Stimulated activated naive CD8-positive, alpha-beta T cell treated with anti-CD3 and anti-CD28 coated beads, Interleukin-15, amount 100 ng/mL, for 72 hours (primary cell): ENCODE data around the gene CACNB1.

Source experiments
- ATAC-seq: fragments of 150-1000 bp; cut with Tn5 transposase; 2 replicates; pipeline ENCODE4 v1.10.0; 2021; ENCODE audit warnings: mild to moderate bottlenecking, moderate library complexity
- DNase-seq, 2 donors: peaks; one replicate each; pipeline ENCODE4 v3.0.0; 2021 to 2022
- H3K27ac Mint-ChIP-seq, 2 donors: one replicate each; pipeline ENCODE4 v1.8.0; 2022; ENCODE audit warnings: mild to moderate bottlenecking in 2 of 2, mixed read lengths in 2 of 2, moderate library complexity in 2 of 2
- H3K27me3 Mint-ChIP-seq: one replicate; pipeline ENCODE4 v1.8.0; 2022; ENCODE audit warnings: mixed read lengths
- H3K4me1 Mint-ChIP-seq: one replicate; pipeline ENCODE4 v1.8.0; 2022; ENCODE audit warnings: mild to moderate bottlenecking, mixed read lengths
- H3K4me3 Mint-ChIP-seq, 2 donors: one replicate each; pipeline ENCODE4 v1.8.0; 2022; ENCODE audit warnings: mild to moderate bottlenecking in 2 of 2, mixed read lengths in 2 of 2, moderate library complexity in 1 of 2
- H3K9me3 Mint-ChIP-seq, 2 donors: one replicate each; pipeline ENCODE4 v1.8.0; 2022; ENCODE audit warnings: mixed read lengths in 2 of 2

CACNB1 gene

DNA sequence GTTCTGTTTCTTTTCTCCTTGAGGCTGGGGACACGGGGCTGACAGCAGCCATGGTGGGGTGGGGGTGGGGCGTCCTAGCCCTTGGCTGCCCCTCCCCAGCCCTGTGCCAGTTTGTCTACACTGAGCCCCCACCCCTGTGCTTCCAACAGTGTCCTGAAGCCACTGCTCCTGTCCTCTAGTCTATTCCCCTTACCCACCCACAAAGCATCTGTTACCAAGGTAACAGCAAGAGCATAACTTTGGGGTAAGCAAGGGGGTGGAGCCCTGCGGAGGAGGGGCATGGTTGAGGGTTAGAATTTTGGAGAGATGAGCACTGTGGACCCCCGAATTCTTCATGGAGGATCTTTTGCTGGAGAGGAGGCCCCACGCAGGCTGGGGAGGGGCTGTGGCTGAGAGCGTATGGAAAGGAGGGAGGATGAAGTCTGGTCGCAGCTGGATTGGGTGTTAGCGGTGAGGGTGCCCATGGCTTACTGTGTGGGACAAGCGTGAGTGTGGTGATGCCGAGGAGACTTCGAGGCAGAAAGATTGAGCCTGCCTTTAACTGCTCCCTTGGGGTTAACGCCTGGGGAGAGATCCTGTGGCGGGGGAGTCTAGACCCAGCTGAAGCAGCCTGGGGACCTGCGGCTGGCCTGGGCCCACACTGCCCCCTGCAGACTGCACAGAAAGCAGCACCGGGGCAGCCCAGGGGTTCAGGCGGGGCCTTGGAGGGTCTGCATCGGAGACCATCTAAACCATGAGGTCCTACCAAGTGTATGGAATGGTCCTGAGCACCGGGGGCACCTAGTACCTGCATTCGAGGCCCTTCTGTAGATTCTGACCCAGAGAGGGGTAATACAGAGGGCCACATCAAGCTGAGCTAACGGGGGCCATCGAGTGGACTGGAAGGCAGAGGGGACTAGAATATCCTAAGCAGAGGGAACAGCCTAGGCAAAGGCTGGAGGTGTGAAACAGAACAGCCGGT is 34.4 kb upstream of the CACNB1 start:
- ATAC-seq (peak; percentile 82), DNase-seq (peak; percentile 60)
- Mint-ChIP-seq H3K9me3 (no peaks in the 10 kb centered on the region), H3K27ac (peak overlapping the region in 1 of 2 donors; percentile 77), H3K4me1 (peaks cover 35% of the 10 kb centered on the region), H3K27me3 (peaks cover 29% of the 10 kb centered on the region), H3K4me3 (peak overlapping the region; percentile 39 to 50)

DNA sequence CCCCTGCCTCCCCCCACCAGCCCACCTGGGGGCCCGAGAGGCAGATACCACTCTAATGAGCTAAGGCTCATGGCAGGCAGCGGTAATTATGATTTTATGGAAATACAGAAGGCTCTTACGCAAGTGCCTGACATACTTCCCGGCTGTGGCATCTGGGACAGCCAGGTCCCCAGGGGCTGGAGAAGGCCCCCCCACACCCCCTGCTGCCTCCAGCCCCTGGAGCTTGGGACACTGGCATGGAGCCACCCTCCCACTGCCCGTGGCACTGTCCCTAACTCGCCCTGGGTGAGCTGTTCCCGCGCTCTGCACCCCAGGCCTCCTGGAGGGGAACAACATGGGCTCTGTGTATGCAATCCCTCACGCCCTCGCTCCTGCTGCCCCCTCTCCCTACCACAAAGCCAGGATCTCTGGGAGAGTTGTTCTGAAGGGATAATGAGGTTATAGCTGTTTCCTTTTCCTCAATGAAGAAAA is 33.7 kb upstream of the CACNB1 start:
- no peaks in the 10 kb centered on the region for H3K9me3 Mint-ChIP-seq
- no peak overlapping the region for H3K27ac Mint-ChIP-seq
- DNase-seq (no peak), ATAC-seq (no peak)
- peaks cover 33% of the 10 kb centered on the region for H3K27me3 Mint-ChIP-seq
- H3K4me1 Mint-ChIP-seq = peaks cover 37% of the 10 kb centered on the region
- peak overlapping the region in 1 of 2 donors; percentile 26 for H3K4me3 Mint-ChIP-seq

DNA sequence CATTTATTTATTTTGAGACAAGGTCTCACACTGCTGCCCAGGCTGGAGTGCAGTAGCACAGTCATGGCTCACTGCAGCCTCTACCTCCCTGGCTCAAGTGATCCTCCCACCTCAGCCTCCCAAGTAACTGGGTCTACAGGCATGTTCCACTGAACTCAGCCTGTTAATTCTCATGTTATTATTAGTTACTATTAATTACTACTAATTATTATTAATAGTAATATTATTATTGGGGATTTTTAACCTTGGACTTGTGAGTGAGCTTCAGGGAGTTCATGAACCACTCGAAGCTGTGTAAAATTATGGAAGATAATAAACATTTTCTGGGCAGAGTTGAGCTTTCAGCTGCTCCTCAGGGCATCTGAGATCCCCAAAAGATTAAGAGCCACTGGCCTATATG is 32.9 kb upstream of the CACNB1 start:
- no peak for DNase-seq
- no peak for ATAC-seq
- H3K4me3 Mint-ChIP-seq = no peak overlapping the region
- no peak overlapping the region for H3K27ac Mint-ChIP-seq
- H3K27me3 Mint-ChIP-seq = peaks cover 41% of the 10 kb centered on the region
- no peaks in the 10 kb centered on the region for H3K9me3 Mint-ChIP-seq
- peaks cover 36% of the 10 kb centered on the region for H3K4me1 Mint-ChIP-seq

DNA sequence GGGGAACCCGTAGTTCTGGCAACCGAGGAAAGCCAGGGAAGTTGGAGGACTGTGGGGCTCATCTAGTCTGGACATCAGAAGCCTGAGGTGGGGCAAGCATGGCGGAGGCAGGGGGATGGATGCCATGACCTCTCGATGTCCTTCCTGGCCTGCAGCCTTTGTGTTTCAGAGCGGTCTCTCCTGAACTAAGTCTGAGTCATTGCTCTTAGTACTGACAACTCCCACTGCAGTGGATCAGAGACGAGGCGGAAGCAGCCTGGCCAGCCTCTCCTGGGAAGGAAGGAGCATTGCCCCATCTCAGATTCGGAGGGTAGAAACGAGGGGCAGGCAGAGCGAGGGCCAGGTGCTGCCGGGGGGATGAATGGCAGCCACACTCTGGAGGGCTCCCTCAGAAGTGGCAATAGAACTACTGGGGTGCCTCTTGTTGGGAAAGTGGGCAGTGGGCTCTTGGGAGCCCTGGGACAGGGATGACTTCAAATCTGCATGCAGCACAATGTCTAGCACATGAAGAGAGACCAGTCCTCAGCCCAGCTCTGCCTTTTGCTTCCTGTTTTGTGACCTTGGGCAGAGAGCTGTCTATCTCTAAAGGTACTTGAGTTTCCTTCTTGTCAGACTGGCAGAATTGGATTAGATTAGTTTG is 31.9 kb upstream of the CACNB1 start:
- H3K9me3 Mint-ChIP-seq = no peaks in the 10 kb centered on the region
- peaks cover 51% of the 10 kb centered on the region for H3K27me3 Mint-ChIP-seq
- ATAC-seq (no peak), DNase-seq (no peak)
- peaks cover 35% of the 10 kb centered on the region for H3K4me1 Mint-ChIP-seq
- no peak overlapping the region for H3K4me3 Mint-ChIP-seq
- no peak overlapping the region for H3K27ac Mint-ChIP-seq

DNA sequence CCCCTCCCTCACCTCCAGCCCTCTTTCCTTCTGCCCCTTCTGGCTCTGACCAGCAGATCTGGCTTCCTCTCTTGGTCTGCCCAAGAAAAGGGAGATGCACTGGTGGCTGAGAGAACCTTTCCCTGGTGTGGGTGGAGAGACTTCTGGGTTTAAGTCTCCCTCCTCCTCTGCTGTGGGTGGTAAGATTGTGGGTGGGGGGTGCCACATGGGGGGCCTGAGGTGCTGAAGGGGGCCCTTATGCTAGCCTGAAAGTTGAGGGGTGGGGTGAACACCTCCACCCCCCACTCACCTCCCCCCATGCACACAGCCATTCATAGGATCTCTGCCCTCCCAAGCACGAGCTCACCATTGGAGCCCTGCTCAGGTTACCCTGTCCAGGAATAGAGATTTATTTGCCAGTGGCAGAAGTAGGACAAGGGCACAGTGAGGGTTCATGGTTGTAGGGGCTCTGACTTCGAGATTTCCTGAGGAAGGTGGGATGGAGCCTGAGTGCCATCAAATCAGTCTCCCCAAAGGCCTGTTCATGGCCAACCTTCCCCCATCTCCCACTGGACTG is 30.0 kb upstream of the CACNB1 start:
- Mint-ChIP-seq H3K4me1 (peaks cover 40% of the 10 kb centered on the region), H3K9me3 (no peaks in the 10 kb centered on the region), H3K27ac (no peak overlapping the region), H3K4me3 (no peak overlapping the region), H3K27me3 (peaks cover 67% of the 10 kb centered on the region)
- DNase-seq (no peak), ATAC-seq (no peak)

DNA sequence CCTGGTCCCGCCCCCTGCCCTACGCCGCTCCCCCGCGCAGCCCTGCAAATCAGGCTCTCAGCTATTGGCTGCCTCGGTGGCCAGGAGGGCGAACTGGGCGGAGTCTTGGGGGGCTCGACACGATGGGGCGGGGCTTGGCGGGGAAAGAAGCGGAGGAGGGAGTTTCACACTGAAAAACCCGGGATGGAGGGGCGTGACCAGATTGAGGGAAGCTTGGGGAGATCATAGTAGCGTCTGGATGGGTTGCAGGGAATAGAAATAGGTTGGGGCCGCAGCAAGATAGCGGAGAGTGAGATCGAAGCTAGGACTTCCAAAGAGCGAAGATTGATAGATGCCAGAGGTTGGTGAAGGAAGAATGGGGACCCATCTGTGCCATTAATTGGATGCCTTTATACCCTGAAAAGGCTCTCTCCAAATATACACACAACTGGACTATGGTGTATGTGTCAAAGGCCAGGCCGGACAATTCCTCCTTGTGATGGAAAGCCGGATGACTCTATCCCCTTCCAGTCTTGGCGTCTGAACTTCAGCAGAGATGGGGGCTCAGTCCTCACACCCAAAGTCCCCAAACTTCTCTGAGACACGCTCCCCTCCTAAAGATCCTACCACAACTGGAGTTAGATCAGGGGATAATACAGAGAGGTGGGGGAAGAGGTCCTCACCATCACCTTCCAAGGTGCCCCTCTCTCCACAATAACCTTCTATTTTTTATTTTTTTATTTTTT is 28.7 kb upstream of the CACNB1 start:
- Mint-ChIP-seq H3K27me3 (peaks cover 61% of the 10 kb centered on the region), H3K27ac (no peak overlapping the region), H3K4me1 (peaks cover 27% of the 10 kb centered on the region), H3K4me3 (peak overlapping the region; percentile 88 to 90), H3K9me3 (no peaks in the 10 kb centered on the region)
- DNase-seq (peak in 1 of 2 donors; percentile 48), ATAC-seq (peak; percentile 72)

DNA sequence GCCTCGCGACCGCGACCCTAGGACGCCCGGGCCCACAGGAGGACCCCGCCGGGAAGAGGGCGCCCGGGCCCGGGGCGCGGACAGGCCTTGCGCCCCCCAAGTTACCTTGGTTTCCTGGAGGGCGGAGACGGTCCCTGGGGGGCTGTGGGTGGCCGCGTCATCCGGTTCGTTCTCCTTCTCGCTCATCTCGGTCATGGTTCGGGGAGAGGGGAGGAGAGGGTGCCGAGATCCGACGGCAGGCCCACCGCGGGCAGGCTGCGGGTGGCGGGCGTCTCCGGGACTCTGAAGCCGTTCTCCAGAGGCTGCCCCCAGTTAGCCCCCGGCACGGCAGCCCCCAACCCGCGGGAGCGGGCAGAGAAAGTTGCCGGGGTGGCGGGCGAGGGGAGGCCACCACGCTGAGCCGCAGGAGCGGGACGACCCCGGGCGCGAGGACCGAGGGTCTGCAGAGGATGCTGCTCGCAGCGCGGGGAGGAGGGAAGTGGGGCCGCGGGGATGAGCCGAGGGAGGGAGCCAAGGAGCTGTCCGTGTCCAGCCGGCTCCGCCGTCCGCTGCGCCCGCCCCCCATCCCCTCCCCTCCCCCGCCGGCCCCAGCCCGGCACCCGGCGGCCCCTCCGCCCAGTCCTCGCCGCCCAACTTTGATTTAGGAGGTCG is 28.0 kb upstream of the CACNB1 start, which contains the start of gene STAC2:
Gene STAC2 (minus strand): TSS at position 638 of the 651 bp plus-strand sequence. CDS start 443 bp downstream, at position 195.
- ATAC-seq = peak; percentile 47
- Mint-ChIP-seq H3K4me1 (peaks cover 26% of the 10 kb centered on the region), H3K27ac (peak within 1 kb of the TSS in 1 of 2 donors; percentile 80), H3K4me3 (peak within 1 kb of the TSS; percentile 88 to 90), H3K27me3 (peaks cover 61% of the 10 kb centered on the region), H3K9me3 (no peaks in the 10 kb centered on the region)
- DNase-seq = no peak

DNA sequence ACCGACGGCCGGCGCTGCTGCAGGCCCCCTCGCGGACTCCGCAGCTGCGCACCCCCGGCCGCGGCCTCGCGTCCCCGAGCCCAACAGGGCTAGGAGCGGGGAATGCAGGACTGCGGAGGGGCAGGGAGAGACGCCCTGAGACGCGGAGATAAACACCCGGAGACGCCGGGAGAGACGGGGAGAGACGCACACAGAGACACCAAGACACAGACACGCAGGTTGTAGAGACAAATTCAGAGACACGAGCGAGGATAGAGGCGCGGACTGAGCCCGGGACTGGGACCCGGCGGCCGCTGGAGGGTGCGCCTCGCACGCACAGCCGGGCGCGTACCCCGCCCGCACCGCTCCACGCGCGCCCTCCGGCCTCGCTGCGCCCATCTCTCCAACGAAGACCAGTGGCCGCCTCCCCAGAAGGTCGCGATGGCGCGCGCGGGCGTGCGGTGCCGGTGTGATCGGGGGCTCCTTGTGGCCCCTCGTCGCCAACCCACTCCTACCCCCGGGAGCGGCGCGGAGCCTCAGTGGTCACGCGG is 27.4 kb upstream of the CACNB1 start:
- Mint-ChIP-seq H3K27me3 (peaks cover 62% of the 10 kb centered on the region), H3K4me3 (peak overlapping the region; percentile 81 to 82), H3K27ac (peak overlapping the region in 1 of 2 donors; percentile 80), H3K9me3 (no peaks in the 10 kb centered on the region), H3K4me1 (peaks cover 26% of the 10 kb centered on the region)
- DNase-seq (no peak), ATAC-seq (peak; percentile 40)

DNA sequence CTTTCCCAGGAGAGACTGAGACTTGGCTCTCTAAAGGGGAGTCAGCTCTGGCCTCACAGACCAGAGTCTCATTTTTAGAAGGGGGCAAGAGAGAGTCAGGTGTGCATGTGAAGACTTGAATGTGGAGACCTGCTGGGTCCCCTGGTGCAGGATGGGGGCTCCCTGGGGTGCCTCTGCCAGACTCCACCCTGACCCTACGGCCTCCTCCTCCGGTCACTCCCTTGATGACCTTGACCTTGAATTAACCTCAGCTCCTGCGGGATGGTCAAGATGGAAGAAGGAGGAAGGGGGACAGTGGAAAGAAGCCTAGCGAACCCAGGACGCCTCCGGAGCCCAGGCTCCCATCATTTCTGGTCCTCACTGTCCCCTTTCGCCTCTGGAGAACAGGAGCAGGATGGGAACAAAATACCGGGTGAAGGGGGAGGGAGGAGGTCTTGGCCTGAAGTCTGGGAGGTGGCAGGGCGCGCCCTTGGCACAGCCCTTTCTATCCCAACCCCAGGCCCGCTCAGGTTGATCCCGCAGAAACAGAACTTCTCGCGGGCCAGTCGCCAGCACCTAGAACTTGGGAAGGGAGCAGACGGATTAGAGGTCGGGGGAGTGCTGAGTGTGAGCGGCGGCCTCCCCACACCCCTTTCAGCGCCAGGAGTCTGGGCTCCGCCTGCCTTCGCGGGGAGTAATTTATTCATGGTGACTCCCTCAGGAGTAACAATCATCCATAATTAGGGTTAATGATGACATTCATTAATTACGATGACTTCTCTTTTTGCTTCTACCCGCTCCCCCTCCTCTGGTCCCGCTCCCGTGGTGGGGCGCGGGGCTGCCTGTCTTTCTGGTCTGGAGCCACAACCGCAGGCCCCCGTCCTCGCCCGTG is 26.7 kb upstream of the CACNB1 start:
- no peak overlapping the region for H3K27ac Mint-ChIP-seq
- DNase-seq = no peak
- H3K4me3 Mint-ChIP-seq = peak overlapping the region; percentile 32 to 58
- H3K9me3 Mint-ChIP-seq = no peaks in the 10 kb centered on the region
- H3K4me1 Mint-ChIP-seq = peaks cover 20% of the 10 kb centered on the region
- ATAC-seq = no peak
- peaks cover 63% of the 10 kb centered on the region for H3K27me3 Mint-ChIP-seq

DNA sequence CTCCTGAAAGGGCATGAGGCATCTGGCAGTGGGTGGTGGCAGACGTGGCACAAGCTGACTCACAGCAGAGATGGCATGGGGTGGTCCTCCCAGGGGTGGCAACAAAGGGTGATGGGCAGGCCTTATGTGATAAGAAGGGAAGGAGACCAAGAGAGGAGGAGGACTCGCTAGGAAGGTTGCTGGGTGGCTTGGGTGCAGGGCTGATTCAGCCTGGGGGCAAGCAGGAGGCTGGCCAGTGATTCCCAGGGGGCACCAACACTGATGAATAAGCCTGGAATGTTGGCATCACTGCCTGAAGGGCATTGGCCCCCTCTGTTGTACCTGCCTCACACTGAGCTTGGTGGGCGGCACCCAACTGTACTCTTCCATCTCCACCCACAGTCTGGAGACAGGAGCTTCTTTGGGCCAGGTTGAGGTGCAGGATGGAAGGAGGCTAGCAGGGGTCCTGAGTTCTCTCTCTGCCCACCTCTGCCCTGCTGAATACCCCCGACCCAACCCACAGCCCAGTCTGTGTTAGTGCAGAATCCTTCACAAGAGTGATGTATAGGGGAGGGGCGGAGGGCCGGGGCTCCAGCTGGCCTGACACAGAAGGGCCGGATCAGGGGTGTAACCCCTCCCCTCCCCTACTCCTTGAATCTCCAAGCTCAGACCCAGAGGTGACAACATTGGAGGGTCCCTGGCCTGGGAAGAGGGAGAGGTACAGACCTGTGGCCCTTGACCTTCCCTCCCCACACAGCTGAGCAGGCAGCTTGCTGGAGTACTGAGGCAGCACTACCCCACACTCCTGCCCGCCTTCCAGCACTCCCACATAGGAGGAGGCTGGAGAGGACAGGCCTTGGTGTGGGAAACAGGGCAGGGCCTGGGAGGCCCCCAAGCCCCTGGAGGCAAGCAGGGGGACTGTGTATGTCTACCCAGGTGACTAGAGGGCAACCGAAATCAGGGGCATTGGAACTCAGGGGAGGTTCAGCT is 25.7 kb upstream of the CACNB1 start:
- peak; percentile 21 for ATAC-seq
- Mint-ChIP-seq H3K4me3 (no peak overlapping the region), H3K9me3 (no peaks in the 10 kb centered on the region), H3K4me1 (peaks cover 21% of the 10 kb centered on the region), H3K27ac (no peak overlapping the region), H3K27me3 (peaks cover 67% of the 10 kb centered on the region)
- no peak for DNase-seq

DNA sequence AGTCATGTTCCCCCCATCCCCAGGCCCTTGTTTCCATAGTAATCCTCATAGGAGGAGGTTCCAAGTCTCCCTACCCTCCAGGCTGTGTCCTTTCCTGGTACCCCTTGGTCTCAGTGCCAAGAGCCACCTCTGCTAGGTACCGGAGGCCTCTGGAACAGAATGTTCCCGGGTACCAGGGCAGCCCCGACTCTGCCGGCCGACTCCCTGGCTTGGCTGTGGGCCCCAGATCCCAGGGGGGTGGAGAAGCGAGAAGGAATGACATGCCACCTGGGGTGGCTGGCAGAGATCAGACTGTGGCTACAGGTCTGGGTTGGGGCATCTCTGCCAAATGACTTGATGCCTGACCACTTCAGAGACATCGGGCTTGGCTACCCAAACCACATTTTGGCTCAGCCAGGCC is 24.7 kb upstream of the CACNB1 start:
- Mint-ChIP-seq H3K4me3 (no peak overlapping the region), H3K27ac (no peak overlapping the region), H3K27me3 (peaks cover 66% of the 10 kb centered on the region), H3K9me3 (no peaks in the 10 kb centered on the region), H3K4me1 (peaks cover 25% of the 10 kb centered on the region)
- DNase-seq (no peak), ATAC-seq (no peak)

DNA sequence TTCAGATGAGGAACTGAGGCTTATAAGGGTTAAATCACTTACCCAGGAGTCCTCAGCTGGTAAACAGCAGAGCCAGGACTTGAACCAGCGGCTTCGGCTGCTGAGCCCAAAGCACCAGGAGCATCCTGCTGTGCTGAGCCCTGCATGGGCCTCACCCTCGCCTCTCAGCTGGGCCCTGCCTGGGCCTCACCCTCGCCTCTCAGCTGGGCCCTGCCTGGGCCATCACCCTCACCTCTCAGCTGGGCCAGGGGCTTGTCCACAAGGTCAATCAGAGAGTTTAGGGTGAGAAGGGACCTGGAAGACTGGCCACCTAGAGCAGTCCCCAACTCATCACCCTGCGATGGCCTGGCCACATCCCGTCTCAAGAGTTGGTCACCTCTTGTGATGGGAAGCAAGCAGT is 24.1 kb upstream of the CACNB1 start:
- Mint-ChIP-seq H3K27me3 (peaks cover 68% of the 10 kb centered on the region), H3K4me3 (no peak overlapping the region), H3K9me3 (no peaks in the 10 kb centered on the region), H3K27ac (peak overlapping the region in 1 of 2 donors; percentile 36), H3K4me1 (peaks cover 25% of the 10 kb centered on the region)
- DNase-seq = no peak
- ATAC-seq = no peak

DNA sequence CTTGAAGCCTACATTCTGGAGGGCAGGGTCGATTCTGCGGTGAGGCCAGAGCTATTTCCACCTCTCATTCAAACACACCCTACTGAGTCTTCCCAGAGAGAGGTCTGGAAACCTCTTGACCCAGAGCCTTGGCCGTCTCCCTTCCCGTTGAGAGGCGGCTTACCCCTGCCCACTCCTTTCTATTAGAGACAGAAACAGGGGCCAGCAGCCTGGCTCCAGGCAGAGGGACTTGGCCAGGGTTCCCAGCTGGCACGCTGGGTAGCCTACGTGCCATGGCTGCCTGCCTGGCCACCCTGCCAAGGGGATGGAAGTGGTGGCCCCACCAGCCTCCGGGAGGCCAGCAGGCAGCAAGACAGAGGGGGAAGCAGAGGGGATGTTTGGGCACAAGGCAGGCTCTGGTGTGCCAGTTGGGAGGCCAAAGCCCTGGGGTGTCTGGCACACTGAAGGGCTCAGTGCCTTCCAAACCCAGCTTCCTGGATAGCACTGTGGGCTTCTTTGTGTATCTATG is 22.2 kb upstream of the CACNB1 start:
- H3K27ac Mint-ChIP-seq = no peak overlapping the region
- DNase-seq = no peak
- no peak for ATAC-seq
- peaks cover 14% of the 10 kb centered on the region for H3K4me1 Mint-ChIP-seq
- H3K9me3 Mint-ChIP-seq = no peaks in the 10 kb centered on the region
- no peak overlapping the region for H3K4me3 Mint-ChIP-seq
- H3K27me3 Mint-ChIP-seq = peaks cover 59% of the 10 kb centered on the region
